HepG2 (cell line): ENCODE measurements around the gene SF3B6. TPM values are rescaled to one million over a fixed set of nuclear protein-coding genes. Genes with fewer than 3 reads are reported as not detected.
A peak's percentile ranks its signal among the peaks of the same experiment; 100 is the strongest.

Experiments used
- AGO1 ChIP-seq: fragments of 200-400 bp; formaldehyde crosslinking; IDR thresholded peaks from 2 replicates; pipeline ENCODE4 v1.6.1; 2017; ENCODE audit warnings: mild to moderate bottlenecking, low read depth, low read length, moderate library complexity; ENCODE audit not compliant: poor library complexity, severe bottlenecking
- ATF2 ChIP-seq: sonication (generic); formaldehyde crosslinking; IDR thresholded peaks from 2 replicates; pipeline ENCODE4 v1.4.0; 2020; ENCODE audit warnings: missing genetic modification reagents
- GTF2F1 ChIP-seq: fragments of 150-350 bp; IDR thresholded peaks from 2 replicates; pipeline ENCODE4 v1.6.1; 2014; ENCODE audit warnings: low read length
- KAT8 ChIP-seq: IDR thresholded peaks from 2 replicates; pipeline ENCODE4 v1.6.1; 2016; ENCODE audit warnings: missing genetic modification reagents, missing compliant biosample characterization
- PAF1 ChIP-seq: IDR thresholded peaks from 2 replicates; pipeline ENCODE4 v1.6.1; 2016; ENCODE audit warnings: missing genetic modification reagents, missing compliant biosample characterization
- TRAFD1 ChIP-seq: sonication (generic); formaldehyde crosslinking; IDR thresholded peaks from 2 replicates; pipeline ENCODE4 v1.5.1; 2020; ENCODE audit warnings: missing genetic modification reagents, mild to moderate bottlenecking, borderline replicate concordance
- polyA plus RNA-seq, 8 experiments: library from polyadenylated mRNA; depleted of rRNA in 3 of 8; stranded (reverse) in 7 of 8; unstranded in 1 of 8; fragments of >200 nt; fragmentation: Illumina TruSeq in 4 of 8; extraction: Trizol in 4 of 8; gene quantifications; 2 replicates each; pipeline versions ENCODE4 v1.2.1 to v1.2.3, GENCODE V29; 2011 to 2016; ENCODE audit warnings: low read depth in 4 of 8, missing spikeins in 1 of 8, mixed read lengths in 1 of 8; ENCODE audit not compliant: insufficient read depth in 1 of 8
- total RNA-seq, 5 experiments: library from RNA; depleted of rRNA; stranded (reverse); fragments of >200 nt; fragmentation: Illumina TruSeq; extraction: Trizol; gene quantifications; 2 replicates each; pipeline ENCODE4 v1.2.3, GENCODE V29; 2016; ENCODE audit warnings: low read depth in 1 of 5
- TF ChIP-seq, protein P1 (sequence below): sonication (generic); formaldehyde crosslinking; IDR thresholded peaks from 2 replicates; pipeline ENCODE4 v1.4.0; 2020; ENCODE audit warnings: missing genetic modification reagents, borderline replicate concordance
- TF ChIP-seq, protein P2 (sequence below): sonication (generic); IDR thresholded peaks from 2 replicates; pipeline ENCODE4 v1.6.1; 2016; ENCODE audit warnings: low read depth, borderline replicate concordance
- TF ChIP-seq, protein P3 (sequence below): sonication (generic); formaldehyde crosslinking; IDR thresholded peaks from 2 replicates; pipeline ENCODE4 v1.4.0; 2020; ENCODE audit warnings: missing genetic modification reagents
- TF ChIP-seq, protein P4 (sequence below): sonication (generic); formaldehyde crosslinking; IDR thresholded peaks from 2 replicates; pipeline ENCODE4 v1.9.0; 2021; ENCODE audit warnings: missing genetic modification reagents, borderline replicate concordance
- TF ChIP-seq, protein P5 (sequence below): IDR thresholded peaks from 2 replicates; pipeline ENCODE4 v1.6.1; 2016; ENCODE audit warnings: low read depth, control low read depth

The SF3B6 gene
- total and polyA plus RNA-seq, 2 of the 13 experiments (the other 11 are each of a cell fraction or from before 2014, with no cell fraction given): 177 to 182 TPM

DNA sequence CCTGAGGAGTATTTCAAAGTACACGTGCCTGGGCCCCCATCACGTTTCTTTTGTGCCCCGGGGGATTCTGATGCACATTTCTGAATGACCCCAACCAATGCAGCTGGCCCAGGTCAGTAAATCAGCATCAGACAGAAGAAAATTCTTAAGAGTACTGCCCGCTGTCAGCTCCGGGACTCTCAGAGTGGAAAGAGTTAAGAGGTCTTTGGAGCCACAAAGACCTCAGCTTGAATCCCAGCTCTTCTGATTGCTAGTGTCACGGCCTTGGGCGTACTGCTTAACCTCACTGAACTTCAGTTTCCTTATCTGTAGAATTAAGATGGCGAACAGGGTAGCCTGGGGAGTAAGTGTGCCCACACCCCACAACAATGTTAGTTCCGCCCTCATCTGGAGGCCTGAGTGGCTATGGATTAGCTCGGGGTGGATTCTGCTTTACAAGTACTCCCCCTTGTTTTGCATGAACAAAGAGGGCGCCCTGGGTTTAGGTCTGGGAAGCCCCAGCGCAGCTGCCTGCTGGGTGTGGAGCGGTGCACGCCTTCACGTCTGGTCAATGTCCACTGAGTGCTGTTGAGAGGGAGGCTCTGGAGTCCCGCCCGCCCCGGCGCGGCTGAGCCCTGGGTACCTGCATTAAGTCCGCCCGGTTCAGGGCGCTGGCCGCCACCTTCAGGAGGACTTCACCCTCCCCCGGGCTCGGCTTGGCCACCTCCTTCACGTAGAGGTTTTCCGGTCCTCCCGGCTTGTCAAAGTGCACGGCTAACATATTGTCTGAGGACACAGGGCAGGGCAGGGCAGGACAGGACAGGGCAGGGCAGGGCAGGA lies 7.7 kb upstream of the SF3B6 start (continued):
- TF ChIP-seq, protein P1, sequence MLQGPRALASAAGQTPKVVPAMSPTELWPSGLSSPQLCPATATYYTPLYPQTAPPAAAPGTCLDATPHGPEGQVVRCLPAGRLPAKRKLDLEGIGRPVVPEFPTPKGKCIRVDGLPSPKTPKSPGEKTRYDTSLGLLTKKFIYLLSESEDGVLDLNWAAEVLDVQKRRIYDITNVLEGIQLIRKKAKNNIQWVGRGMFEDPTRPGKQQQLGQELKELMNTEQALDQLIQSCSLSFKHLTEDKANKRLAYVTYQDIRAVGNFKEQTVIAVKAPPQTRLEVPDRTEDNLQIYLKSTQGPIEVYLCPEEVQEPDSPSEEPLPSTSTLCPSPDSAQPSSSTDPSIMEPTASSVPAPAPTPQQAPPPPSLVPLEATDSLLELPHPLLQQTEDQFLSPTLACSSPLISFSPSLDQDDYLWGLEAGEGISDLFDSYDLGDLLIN (CRISPR knock-in tag): no peak
- TF ChIP-seq, protein P2, sequence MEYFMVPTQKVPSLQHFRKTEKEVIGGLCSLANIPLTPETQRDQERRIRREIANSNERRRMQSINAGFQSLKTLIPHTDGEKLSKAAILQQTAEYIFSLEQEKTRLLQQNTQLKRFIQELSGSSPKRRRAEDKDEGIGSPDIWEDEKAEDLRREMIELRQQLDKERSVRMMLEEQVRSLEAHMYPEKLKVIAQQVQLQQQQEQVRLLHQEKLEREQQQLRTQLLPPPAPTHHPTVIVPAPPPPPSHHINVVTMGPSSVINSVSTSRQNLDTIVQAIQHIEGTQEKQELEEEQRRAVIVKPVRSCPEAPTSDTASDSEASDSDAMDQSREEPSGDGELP: peak; percentile 65; the same call in 1 of the 2 replicates
- TF ChIP-seq, protein P3, sequence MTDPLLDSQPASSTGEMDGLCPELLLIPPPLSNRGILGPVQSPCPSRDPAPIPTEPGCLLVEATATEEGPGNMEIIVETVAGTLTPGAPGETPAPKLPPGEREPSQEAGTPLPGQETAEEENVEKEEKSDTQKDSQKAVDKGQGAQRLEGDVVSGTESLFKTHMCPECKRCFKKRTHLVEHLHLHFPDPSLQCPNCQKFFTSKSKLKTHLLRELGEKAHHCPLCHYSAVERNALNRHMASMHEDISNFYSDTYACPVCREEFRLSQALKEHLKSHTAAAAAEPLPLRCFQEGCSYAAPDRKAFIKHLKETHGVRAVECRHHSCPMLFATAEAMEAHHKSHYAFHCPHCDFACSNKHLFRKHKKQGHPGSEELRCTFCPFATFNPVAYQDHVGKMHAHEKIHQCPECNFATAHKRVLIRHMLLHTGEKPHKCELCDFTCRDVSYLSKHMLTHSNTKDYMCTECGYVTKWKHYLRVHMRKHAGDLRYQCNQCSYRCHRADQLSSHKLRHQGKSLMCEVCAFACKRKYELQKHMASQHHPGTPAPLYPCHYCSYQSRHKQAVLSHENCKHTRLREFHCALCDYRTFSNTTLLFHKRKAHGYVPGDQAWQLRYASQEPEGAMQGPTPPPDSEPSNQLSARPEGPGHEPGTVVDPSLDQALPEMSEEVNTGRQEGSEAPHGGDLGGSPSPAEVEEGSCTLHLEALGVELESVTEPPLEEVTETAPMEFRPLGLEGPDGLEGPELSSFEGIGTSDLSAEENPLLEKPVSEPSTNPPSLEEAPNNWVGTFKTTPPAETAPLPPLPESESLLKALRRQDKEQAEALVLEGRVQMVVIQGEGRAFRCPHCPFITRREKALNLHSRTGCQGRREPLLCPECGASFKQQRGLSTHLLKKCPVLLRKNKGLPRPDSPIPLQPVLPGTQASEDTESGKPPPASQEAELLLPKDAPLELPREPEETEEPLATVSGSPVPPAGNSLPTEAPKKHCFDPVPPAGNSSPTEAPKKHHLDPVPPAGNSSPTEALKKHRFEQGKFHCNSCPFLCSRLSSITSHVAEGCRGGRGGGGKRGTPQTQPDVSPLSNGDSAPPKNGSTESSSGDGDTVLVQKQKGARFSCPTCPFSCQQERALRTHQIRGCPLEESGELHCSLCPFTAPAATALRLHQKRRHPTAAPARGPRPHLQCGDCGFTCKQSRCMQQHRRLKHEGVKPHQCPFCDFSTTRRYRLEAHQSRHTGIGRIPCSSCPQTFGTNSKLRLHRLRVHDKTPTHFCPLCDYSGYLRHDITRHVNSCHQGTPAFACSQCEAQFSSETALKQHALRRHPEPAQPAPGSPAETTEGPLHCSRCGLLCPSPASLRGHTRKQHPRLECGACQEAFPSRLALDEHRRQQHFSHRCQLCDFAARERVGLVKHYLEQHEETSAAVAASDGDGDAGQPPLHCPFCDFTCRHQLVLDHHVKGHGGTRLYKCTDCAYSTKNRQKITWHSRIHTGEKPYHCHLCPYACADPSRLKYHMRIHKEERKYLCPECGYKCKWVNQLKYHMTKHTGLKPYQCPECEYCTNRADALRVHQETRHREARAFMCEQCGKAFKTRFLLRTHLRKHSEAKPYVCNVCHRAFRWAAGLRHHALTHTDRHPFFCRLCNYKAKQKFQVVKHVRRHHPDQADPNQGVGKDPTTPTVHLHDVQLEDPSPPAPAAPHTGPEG (CRISPR knock-in tag): peak; percentile 72; the same call in 1 of the 2 replicates
- TF ChIP-seq GTF2F1 (no peak), TRAFD1 (CRISPR knock-in tag) (peak; percentile 73; the same call in 1 of the 2 replicates), PAF1 (CRISPR knock-in tag) (no peak), ATF2 (CRISPR knock-in tag) (peak; percentile 80), KAT8 (CRISPR knock-in tag) (peak; percentile 72; the same call in 1 of the 2 replicates), AGO1 (peak; percentile 76)
- TF ChIP-seq, protein P4, sequence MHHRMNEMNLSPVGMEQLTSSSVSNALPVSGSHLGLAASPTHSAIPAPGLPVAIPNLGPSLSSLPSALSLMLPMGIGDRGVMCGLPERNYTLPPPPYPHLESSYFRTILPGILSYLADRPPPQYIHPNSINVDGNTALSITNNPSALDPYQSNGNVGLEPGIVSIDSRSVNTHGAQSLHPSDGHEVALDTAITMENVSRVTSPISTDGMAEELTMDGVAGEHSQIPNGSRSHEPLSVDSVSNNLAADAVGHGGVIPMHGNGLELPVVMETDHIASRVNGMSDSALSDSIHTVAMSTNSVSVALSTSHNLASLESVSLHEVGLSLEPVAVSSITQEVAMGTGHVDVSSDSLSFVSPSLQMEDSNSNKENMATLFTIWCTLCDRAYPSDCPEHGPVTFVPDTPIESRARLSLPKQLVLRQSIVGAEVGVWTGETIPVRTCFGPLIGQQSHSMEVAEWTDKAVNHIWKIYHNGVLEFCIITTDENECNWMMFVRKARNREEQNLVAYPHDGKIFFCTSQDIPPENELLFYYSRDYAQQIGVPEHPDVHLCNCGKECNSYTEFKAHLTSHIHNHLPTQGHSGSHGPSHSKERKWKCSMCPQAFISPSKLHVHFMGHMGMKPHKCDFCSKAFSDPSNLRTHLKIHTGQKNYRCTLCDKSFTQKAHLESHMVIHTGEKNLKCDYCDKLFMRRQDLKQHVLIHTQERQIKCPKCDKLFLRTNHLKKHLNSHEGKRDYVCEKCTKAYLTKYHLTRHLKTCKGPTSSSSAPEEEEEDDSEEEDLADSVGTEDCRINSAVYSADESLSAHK: no peak
- TF ChIP-seq, protein P5, sequence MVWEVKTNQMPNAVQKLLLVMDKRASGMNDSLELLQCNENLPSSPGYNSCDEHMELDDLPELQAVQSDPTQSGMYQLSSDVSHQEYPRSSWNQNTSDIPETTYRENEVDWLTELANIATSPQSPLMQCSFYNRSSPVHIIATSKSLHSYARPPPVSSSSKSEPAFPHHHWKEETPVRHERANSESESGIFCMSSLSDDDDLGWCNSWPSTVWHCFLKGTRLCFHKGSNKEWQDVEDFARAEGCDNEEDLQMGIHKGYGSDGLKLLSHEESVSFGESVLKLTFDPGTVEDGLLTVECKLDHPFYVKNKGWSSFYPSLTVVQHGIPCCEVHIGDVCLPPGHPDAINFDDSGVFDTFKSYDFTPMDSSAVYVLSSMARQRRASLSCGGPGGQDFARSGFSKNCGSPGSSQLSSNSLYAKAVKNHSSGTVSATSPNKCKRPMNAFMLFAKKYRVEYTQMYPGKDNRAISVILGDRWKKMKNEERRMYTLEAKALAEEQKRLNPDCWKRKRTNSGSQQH (CRISPR knock-in tag): peak; percentile 15; the same call in 1 of the 2 replicates
